Cortex of kidney (tissue), 1 donor: Measurements from ENCODE around the gene C15orf61.

Experiments
- DNase-seq: peaks from one replicate; lab custom pipeline; 2025; lab: John Stamatoyannopoulos, UW

Gene C15orf61

DNA sequence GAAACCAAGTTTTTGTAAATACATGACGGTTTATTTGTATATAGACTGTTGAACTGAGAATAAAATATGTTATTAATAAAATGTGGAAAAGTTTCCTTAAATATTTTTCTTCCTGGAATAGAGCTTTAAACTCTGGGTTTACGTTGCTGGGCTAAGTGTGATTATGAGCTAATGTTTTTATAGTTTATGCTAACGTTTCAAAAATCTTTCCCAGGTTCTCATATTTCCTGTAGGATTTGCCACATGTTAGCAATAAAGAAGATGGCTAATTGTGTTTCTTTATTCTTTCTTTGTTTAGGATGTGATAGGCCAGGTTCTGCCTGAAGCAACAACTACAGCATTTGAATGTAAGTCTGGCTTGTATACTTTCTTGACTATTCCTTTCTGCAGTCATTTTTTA, 28.8 kb downstream of the C15orf61 start:
- no peak for DNase-seq

DNA sequence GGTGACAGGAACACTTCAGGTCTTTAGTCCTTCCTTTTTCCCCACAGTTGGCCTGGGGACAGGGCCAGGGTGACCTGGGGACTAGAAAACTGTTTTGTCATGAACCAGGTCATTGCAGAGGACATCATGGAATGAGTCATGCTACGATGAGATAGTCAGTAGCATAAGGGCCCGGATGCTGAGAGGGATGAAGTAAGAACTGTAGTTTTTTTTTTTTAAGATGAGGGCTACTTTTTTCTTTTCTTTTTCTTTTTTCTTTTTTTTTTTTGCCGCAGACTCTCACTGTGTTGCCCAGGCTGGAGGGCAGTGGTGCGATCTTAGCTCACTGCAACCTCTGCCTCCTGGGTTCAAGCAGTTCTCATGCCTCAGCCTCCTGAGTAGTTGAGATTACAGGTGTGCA, 29.6 kb downstream of the C15orf61 start:
- no peak for DNase-seq

DNA sequence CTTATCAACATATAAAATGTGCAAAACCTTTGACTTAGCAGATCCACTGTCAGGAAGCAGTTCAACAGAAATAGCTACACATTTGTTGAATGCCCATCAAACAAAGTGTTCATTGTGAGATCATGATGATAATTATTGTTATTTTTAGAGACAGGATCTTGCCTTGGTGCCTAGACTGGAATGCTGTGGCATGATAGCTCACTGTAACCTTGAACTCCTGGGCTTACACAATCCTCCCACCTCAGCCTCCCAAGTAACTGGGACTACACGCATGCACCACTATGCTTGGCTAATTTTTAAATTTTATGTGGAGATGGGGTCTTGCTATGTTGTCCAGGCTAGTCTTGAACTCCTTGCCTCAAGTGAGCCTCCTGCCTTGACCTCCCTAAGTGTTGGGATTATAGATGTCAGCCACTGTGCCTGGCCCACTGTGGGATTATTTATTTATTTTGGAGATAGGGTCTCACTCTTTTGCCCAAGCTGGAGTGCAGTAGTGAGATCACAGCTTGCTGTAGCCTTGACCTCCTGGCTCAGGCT, 30.3 kb downstream of the C15orf61 start:
- DNase-seq = no peak

DNA sequence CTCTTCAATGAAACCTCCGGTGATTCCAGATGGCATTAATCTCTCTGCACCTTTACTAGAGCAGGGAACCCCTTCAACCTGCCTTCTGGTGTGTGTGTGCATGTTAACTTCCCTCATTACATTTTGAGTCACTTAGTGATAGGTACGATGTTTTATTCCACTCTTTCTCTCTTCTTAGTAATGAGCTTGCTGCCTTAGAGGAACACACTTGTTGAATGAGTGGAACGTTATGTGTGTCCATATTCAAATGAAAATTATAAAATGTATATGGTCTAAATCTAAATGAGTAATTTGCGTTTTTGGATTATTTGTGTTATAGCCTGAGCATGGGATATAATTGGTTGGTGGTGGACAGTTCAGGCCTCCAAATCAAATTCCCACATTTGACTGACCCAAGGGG, 33.6 kb downstream of the C15orf61 start:
- no peak for DNase-seq

DNA sequence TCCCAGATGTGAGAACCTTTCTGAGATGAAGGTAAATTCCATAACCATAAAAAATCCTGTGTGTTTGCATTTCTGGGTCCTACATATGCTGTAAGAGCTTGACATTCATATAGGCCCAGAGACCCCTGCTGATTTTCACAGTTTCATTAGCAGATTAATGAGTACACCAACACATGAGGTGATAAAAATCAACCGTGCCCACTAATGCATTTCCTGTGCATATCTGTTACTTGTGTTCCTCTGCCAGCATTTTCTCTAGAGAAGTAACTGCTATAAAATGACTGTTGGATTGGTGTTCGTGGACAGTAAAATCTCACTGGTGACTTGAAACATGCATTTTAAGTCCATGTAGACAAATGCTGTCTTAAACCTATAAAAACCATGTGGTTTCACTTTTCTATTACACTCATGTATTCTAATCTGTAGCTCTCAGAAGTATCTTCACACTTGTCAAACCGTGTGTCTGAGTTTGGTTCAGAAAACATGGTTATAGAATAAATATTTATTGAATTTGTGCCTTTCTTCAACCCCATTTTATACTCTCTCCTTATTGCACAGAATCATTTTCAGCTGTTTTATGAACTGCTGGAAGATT, 36.1 kb downstream of the C15orf61 start:
- no peak for DNase-seq

DNA sequence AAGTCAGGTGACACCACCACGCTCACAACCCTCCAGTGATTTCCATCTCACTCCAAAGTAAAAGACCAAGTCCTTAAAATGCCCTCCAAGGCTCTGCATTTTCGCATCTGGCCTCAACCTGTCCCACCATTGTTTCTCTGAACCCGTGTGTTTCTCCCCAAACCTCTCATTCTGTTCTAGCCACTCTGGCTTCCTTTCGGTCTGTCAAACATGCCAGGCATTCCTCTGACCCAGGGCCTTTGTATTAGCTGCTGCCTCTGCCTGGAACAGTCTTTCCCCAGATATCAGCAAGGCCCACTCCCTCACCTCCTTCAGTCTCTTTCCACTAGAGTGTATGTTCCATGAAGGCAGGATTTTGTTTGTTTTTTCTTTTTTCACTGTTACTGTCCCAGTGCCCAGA, 37.6 kb downstream of the C15orf61 start:
- no peak for DNase-seq

DNA sequence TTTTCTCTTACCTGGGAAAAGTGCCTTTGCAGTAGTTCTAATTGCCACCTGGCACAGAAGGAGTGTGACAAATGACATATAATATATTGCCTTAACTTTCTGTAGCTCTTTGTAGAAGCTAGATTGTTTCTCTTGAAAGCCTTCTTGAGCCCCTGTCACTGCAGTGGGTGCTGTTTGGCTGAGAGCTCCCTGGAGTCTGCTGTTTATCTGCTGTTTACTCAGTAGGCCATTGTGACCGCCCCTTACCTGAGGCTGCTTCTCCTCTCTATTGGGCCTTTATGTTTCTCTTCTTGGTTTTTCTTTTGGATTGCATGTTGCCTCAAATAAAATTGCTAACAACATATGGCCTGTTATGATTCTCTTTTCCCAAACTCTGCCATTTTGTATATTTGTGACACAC, 38.2 kb downstream of the C15orf61 start:
- DNase-seq = no peak

DNA sequence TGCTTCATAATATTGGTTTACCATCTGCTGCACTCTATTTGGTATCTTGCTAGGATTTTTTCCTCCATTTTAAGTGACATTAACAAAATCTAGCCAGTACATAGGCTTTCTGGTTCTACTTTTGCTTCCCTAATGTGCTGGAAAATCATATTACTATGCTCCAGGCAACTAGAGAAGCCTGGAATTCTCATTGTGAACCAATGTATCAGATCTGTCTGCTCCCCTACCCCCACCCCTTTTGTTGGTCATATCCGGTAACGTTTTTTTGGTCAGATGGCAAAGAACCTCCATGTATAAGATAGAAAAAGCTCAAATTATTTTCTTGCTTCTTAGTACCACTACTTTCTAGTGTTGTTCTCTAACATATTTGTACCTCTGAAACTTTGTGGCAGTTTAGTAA, 38.6 kb downstream of the C15orf61 start:
- DNase-seq = no peak

DNA sequence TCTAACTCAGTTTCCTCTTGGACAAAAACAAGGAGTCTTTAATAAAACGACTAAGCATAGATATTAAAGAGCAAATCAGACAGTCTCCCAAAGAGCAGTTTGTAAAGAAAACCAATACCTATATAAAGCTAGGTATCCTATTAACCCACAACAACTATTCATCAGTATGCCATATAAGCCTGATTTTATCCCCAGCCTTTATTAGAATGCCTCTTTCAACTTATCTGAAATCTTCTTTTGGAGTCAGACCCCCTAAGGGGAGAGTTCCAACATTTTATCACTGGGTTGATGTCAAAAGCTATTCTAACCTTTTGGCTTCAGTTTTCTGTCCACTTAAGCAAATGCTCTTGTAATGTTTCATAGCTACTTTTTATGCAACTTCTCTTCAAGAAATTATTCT, 39.4 kb downstream of the C15orf61 start:
- DNase-seq = no peak

DNA sequence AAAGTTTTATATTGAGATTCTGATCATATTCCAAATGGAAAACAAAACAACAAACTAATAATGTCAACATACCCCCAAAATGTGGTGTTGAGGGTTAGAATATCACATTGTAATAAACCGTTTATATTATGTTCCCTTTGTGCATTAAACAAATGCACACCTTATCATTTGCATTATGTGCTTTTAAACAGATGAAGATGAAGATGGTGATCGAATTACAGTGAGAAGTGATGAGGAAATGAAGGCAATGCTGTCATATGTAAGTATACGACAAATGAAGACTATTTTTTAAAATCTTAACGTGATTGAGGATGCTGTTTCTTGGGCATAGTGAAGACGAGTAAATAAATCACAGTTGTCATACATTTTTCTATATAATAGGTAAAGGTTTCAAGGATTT, 42.2 kb downstream of the C15orf61 start:
- no peak for DNase-seq

DNA sequence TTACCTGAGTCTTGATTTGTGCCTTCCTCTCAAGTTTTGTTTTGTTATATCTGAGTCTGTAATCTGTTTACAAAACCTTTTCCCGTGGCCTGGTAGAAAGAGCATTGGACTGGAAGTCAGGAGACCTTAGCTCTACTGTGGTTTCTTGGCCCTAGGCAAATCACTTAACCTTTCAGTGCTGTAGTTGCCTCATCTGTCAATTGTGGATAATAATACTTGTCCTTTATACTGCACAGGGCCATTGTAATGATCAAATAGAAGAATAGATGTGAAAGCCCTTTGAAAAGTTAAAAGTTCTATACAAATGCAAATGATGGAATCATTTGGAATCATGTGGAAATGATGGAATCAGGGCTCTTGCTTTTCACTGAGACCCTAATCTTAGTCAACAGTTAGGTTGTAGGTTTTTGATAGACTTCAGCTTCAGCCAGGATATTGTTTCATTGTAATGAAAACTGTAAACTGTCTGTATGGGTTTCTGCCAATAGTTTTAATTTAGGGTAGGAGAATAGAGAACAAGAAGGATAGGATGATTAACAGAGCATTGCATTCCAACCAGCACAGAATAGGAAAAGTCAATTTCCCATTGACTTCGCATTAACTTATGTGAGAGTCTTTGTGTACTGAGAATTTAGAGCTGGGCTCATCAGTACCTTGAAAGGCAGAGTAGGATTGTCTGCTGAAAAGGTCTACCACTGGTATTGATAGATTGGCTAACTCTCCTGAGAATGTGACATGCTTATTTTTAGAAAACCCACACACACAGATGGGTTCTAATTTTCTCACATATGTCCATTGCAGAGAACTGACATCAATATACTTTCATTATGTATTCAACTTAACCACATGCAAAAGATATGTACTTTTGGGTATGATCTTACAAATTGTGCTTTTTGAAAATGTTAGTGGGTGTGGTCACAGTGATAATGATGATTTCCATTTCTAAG, 43.4 kb downstream of the C15orf61 start:
- DNase-seq = no peak

DNA sequence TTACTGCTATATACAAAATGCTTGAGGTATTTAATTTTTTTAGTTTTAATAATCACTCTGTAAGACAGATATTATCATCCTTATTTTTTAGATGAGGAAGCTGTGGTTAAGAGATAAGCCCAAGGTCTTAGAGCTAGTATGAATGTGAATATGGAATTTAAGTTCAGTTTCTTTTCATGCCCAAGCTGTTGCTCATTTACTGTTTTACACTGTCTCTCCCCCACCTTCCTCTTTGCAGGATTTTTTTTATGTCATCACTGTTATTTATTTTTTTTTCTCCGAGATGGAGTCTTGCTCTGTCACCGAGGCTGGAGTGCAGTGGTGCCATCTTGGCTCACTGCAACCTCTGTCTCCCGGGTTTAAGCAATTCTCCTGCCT, 44.0 kb downstream of the C15orf61 start:
- no peak for DNase-seq

DNA sequence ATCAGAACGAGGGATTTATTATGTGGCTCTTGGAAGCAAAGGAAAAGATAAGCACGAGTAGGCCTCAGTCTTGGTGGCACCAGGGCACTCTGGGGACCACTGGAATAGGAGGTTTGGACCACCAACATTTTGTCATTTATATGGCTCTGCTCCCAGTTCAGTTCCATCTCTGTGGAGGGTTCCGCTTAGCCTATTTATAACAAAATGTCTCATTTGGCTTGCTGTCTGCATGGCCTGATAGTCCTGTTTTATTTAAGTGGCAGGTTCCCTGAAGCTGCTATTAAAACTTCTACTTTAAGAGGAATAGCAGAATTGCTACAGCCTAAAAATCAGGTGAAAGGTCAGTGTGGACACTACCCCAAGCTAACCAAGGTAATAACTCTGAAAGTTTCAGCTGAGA, 48.7 kb downstream of the C15orf61 start:
- DNase-seq = no peak

DNA sequence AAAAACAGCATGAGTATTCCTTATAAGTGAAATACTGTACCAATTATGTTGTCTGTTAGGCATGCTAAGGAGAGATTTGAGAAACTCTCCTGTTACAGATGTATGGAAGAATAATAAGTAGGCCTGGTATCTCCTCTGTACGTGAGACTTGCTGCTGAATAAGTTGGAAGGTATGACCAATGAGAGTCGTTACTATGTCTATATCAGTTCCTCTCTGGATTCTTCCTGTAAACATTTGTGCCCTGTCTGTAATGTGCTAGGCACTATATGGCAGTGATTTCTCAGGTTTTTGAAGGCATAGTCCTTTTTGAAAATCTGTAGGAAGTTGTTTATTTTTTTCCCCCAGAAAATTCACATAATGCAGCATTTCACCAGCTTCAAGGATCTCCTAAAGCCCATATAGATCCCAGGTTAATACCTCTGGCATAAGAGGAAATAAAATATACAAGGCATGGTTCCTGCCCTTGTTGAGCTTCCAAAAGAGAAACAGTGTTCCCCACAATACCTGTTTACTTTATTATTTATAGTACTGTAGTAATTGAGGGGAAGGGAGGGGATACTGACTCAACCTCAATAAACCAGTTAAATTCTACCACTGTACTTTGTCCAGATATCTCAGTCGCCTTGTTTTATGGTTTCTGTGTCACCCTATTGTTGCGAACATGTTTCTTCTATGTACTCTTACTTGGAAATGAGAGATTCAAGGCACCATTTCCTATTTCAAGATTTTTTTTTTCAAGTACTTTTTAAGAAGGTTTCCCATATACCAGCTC, 50.1 kb downstream of the C15orf61 start:
- no peak for DNase-seq

DNA sequence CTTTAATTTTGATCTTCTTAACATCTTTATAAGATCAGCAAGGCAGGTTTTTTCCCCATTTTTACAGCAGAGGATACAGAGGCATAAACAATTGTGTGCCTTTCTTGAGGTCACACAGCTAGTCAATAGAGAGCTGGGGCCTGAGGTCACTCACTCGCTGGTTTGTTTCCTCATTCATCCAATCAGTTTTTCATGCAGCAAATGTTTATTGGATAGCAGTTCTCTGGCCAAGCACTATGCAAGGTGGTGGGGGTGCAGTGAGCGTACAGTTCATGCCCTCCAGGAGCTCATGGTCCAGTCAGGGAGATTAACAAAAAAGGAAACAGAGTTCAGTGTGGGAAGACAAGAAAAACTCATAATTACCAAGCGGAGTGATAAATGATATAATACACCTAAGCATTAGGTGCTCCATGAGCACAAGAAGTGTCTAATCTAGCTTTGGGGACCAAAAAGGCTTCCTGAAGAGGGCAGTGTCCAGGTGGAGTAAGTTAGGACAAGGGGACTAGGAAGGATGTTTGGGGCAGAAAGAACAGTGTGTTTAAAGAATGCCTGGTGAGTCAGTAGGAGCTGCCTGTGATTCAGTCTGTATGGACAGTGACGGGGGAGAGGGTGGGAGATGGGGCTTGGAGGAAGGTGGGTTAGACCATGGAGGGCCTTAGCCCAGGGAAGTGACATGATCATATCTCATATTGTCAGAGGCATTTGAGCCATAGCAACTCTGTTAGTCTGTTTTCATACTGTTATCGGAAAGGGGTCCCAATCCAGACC, 50.9 kb downstream of the C15orf61 start:
- DNase-seq = no peak

DNA sequence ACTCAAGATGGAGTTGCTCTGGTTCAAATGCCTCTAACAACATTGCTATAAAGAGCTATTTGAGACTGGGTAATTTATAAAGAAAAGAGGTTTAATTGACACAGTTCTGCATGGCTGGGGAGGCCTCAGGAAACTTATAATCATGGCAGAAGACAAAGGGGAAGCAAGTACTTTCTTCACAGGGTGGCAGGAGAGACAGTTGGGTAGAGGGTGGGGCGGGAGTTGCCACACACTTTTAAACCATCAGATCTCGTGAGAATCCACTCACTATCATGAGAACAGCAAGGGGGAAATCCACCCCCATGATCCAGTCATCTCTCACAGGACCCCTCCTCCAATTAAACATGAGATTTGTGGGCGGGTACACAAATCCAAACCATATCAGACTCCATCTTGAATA, 52.3 kb downstream of the C15orf61 start:
- no peak for DNase-seq

DNA sequence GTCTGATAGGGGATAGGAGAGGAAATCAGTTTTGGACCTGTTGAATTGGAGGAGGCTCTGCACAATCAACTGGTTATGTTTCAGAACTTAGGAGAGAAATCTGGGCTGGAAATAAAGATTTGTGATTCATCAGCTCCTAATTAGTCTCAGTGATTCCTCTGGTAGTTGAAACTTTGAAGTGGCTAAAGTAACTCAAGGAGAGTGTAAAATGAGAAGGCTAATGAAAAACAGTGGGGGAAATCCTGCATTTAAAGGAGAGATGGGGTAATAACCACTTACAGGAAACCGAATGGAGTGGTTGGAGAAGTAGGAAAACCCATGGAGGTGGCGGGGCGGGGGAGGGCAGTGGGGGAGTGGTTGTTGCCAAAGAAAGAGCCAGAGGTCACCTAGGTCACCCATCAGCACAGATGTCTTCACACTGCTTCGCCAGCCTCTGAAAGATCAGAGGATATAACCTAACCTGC, 54.1 kb downstream of the C15orf61 start:
- no peak for DNase-seq

DNA sequence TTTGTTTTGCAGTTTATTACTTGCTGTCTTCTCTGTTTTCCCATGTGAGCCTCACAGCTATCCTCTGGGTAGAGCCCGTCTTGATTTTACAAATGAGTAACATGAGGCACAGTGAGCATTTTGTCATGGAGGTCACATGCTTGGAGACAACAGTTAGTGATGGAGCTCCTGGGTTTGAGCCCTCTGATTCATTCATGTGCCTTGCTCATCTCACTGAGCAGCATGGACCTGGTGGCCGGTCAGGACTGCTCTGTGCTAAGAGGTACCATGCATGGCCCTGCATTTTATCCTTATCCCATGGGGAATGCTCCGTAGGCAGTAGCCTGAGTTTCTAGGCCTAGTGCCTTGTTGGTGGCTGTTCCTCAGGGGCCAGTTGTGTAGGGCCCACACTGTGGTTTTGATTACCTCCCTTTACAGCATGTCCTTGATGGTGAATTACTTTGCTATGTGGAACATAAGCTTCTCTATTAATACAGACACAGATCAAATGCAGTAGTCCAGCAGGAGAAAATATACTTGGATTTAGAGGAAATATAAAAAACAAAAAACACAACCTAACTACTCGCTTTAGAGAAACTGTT, 57.2 kb downstream of the C15orf61 start:
- no peak for DNase-seq

DNA sequence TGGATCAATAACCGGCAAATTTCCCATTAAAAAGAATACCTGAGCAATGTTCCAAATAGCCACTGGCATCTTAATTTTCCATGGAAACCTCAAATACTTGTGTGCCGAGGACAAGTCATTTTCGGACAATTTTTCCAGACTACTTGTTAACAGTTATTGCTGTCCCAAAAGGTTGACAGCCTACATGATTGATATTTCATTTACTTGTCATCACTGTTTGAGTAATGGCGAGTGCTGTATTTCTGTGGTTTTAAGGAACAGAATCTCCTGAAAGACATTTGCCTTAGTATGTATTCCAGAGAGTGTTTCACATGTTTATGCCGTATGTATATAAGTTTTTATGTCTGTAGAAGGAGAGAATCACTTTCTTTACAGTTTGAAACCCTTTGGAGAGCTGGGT, 58.2 kb downstream of the C15orf61 start:
- no peak for DNase-seq
